SK-N-SH treated with all-trans-retinoic acid at 6 μM for 48 hours (cell line): ENCODE data around the gene HHIPL1.

Experiments
- ATAC-seq: fragments of 200-7000 bp; cut with Tn5 transposase; 3 replicates; pipeline ENCODE4 v1.9.1; 2020; ENCODE audit warnings: mild to moderate bottlenecking, moderate library complexity
- ARNTL ChIP-seq: fragments of 450-650 bp; formaldehyde crosslinking; IDR thresholded peaks from 2 replicates; pipeline ENCODE4 v1.5.0; 2020; ENCODE audit warnings: low read depth, mild to moderate bottlenecking, moderate library complexity, borderline replicate concordance
- BACH2 ChIP-seq: fragments of 250-450 bp; sonication (Bioruptor Pico); IDR thresholded peaks from 2 replicates; pipeline ENCODE4 v1.9.0; 2021; ENCODE audit warnings: mild to moderate bottlenecking, borderline replicate concordance
- CSDC2 ChIP-seq: fragments of 250-450 bp; sonication (Bioruptor Pico); IDR thresholded peaks from 2 replicates; pipeline ENCODE4 v1.5.0; 2020; ENCODE audit warnings: mild to moderate bottlenecking, moderate library complexity
- ESRRG ChIP-seq: fragments of 250-450 bp; sonication (Bioruptor Pico); IDR thresholded peaks from 2 replicates; pipeline ENCODE4 v1.6.1; 2021; ENCODE audit warnings: mild to moderate bottlenecking
- GLIS3 ChIP-seq: fragments of 250-450 bp; sonication (Bioruptor Pico); IDR thresholded peaks from 2 replicates; pipeline ENCODE4 v1.5.0; 2020; ENCODE audit warnings: mild to moderate bottlenecking, moderate library complexity
- ISL1 ChIP-seq: fragments of 250-450 bp; sonication (Bioruptor Pico); IDR thresholded peaks from 2 replicates; pipeline ENCODE4 v2.1.2; 2022; ENCODE audit warnings: mild to moderate bottlenecking, moderate library complexity
- OSR1 ChIP-seq: fragments of 250-450 bp; sonication (Bioruptor Pico); IDR thresholded peaks from 2 replicates; pipeline ENCODE4 v1.8.0; 2022; ENCODE audit warnings: moderate library complexity, mild to moderate bottlenecking, inconsistent platforms
- SNAI2 ChIP-seq: fragments of 250-450 bp; sonication (Bioruptor Pico); IDR thresholded peaks from 2 replicates; pipeline ENCODE4 v1.5.0; 2020; ENCODE audit warnings: mild to moderate bottlenecking, moderate library complexity
- TCF4 ChIP-seq: fragments of 250-450 bp; sonication (Bioruptor Pico); IDR thresholded peaks from 2 replicates; pipeline ENCODE4 v1.8.0; 2021; ENCODE audit warnings: mild to moderate bottlenecking, moderate library complexity, borderline replicate concordance
- TOX ChIP-seq: fragments of 250-450 bp; sonication (Bioruptor Pico); IDR thresholded peaks from 2 replicates; pipeline ENCODE4 v1.8.0; 2021; ENCODE audit warnings: mild to moderate bottlenecking, moderate library complexity, borderline replicate concordance
- ZC3H10 ChIP-seq: fragments of 250-450 bp; sonication (Bioruptor Pico); IDR thresholded peaks from 2 replicates; pipeline ENCODE4 v1.5.1; 2021; ENCODE audit warnings: mild to moderate bottlenecking, moderate library complexity
- ZFP3 ChIP-seq: fragments of 250-450 bp; sonication (Bioruptor Pico); IDR thresholded peaks from 2 replicates; pipeline ENCODE4 v1.5.0; 2020; ENCODE audit warnings: mild to moderate bottlenecking, moderate library complexity
- ZNF565 ChIP-seq: fragments of 450-650 bp; formaldehyde crosslinking; conservative IDR thresholded peaks from 2 replicates; pipeline ENCODE4 v1.5.0; 2020; ENCODE audit warnings: low read depth, mild to moderate bottlenecking, moderate library complexity
- ZNF70 ChIP-seq: fragments of 450-650 bp; formaldehyde crosslinking; IDR thresholded peaks from 2 replicates; pipeline ENCODE4 v1.5.0; 2020; ENCODE audit warnings: mild to moderate bottlenecking, moderate library complexity
- ZNF8 ChIP-seq: fragments of 450-650 bp; formaldehyde crosslinking; IDR thresholded peaks from 2 replicates; pipeline ENCODE4 v1.5.0; 2020; ENCODE audit warnings: mild to moderate bottlenecking, moderate library complexity
- TF ChIP-seq, protein P1 (sequence below): fragments of 250-450 bp; sonication (Bioruptor Pico); IDR thresholded peaks from 2 replicates; pipeline ENCODE4 v1.8.0; 2020; ENCODE audit warnings: mild to moderate bottlenecking, moderate library complexity, borderline replicate concordance
- TF ChIP-seq, protein P2 (sequence below): fragments of 250-450 bp; sonication (Bioruptor Pico); IDR thresholded peaks from 2 replicates; pipeline ENCODE4 v1.5.0; 2020; ENCODE audit warnings: mild to moderate bottlenecking, moderate library complexity
- TF ChIP-seq, protein P3 (sequence below): fragments of 250-450 bp; sonication (Bioruptor Pico); IDR thresholded peaks from 2 replicates; pipeline ENCODE4 v1.8.0; 2021; ENCODE audit warnings: low read depth, mild to moderate bottlenecking, moderate library complexity, borderline replicate concordance
- TF ChIP-seq, protein P4 (sequence below): fragments of 250-450 bp; sonication (Bioruptor Pico); IDR thresholded peaks from 2 replicates; pipeline ENCODE4 v1.5.1; 2021; ENCODE audit warnings: mild to moderate bottlenecking, moderate library complexity

HHIPL1 gene

DNA sequence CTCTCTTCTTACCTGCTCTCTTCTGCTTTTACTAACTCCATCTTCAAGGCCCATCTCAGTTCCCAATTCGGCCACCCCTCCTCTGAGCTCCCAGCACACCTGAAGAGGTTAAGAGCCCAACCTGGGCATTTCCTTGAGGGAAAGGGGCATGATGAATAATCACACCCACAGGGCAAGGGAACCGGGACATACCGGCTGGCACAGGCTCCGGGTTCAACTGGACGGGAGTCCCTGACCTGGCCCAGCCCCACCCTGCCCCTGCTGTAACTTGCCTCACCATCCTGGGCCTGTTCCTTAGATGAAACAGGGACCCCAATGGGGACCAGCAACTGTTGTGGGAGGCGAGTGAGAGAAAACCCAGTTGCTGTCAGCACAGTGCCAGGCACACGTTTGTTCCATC, 49.4 kb upstream of the HHIPL1 start (continued):
- TF ChIP-seq, protein P1, sequence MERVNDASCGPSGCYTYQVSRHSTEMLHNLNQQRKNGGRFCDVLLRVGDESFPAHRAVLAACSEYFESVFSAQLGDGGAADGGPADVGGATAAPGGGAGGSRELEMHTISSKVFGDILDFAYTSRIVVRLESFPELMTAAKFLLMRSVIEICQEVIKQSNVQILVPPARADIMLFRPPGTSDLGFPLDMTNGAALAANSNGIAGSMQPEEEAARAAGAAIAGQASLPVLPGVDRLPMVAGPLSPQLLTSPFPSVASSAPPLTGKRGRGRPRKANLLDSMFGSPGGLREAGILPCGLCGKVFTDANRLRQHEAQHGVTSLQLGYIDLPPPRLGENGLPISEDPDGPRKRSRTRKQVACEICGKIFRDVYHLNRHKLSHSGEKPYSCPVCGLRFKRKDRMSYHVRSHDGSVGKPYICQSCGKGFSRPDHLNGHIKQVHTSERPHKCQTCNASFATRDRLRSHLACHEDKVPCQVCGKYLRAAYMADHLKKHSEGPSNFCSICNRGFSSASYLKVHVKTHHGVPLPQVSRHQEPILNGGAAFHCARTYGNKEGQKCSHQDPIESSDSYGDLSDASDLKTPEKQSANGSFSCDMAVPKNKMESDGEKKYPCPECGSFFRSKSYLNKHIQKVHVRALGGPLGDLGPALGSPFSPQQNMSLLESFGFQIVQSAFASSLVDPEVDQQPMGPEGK (CRISPR knock-in tag), result no peak
- TF ChIP-seq ZNF565 (no peak), CSDC2 (no peak)
- TF ChIP-seq, protein P2, sequence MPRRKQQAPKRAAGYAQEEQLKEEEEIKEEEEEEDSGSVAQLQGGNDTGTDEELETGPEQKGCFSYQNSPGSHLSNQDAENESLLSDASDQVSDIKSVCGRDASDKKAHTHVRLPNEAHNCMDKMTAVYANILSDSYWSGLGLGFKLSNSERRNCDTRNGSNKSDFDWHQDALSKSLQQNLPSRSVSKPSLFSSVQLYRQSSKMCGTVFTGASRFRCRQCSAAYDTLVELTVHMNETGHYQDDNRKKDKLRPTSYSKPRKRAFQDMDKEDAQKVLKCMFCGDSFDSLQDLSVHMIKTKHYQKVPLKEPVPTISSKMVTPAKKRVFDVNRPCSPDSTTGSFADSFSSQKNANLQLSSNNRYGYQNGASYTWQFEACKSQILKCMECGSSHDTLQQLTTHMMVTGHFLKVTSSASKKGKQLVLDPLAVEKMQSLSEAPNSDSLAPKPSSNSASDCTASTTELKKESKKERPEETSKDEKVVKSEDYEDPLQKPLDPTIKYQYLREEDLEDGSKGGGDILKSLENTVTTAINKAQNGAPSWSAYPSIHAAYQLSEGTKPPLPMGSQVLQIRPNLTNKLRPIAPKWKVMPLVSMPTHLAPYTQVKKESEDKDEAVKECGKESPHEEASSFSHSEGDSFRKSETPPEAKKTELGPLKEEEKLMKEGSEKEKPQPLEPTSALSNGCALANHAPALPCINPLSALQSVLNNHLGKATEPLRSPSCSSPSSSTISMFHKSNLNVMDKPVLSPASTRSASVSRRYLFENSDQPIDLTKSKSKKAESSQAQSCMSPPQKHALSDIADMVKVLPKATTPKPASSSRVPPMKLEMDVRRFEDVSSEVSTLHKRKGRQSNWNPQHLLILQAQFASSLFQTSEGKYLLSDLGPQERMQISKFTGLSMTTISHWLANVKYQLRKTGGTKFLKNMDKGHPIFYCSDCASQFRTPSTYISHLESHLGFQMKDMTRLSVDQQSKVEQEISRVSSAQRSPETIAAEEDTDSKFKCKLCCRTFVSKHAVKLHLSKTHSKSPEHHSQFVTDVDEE (CRISPR knock-in tag), result no peak

DNA sequence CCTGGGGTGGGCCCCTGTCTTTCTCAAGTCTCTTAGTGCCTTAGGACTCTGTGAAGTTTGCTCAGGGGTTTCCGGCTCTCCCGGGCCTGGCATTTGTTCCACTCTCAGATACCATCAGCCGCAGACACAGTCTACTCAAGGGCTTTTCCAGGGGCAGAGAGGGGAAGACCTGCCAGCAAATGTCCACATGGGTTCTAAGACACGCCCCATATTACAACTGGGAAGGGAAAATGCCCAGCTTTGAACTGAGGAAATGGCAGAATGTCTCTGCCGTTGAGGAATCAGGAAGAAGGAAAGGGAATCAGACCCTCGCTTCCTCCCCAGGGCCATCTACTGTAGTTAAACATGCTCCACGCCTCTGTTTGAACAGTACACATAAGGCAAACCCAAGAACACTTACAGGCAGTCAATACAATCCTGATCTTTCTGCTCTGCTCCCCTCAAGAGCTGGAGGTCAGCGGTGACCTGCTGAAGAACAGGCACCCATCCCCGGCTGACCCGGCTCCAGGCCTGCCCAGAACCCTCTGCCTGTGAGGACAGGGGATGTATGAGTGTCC, 48.8 kb upstream of the HHIPL1 start:
- ATAC-seq, result peak; percentile 40; the same call in 2 of the 3 replicates
- TF ChIP-seq ESRRG (CRISPR knock-in tag), result no peak
- TF ChIP-seq OSR1 (CRISPR knock-in tag), result no peak
- TF ChIP-seq SNAI2 (CRISPR knock-in tag), result no peak
- TF ChIP-seq, protein P1 (CRISPR knock-in tag), result no peak
- TF ChIP-seq ZFP3 (CRISPR knock-in tag), result no peak
- no peak for TF ChIP-seq ZNF565
- TF ChIP-seq ZNF70 (CRISPR knock-in tag), result no peak
- no peak for TF ChIP-seq ZNF8
- TF ChIP-seq TCF4, result no peak
- TF ChIP-seq ZC3H10 (CRISPR knock-in tag), result no peak
- no peak for TF ChIP-seq CSDC2
- TF ChIP-seq TOX (CRISPR knock-in tag), result no peak
- no peak for TF ChIP-seq ISL1 (CRISPR knock-in tag)
- TF ChIP-seq, protein P2 (CRISPR knock-in tag), result no peak

DNA sequence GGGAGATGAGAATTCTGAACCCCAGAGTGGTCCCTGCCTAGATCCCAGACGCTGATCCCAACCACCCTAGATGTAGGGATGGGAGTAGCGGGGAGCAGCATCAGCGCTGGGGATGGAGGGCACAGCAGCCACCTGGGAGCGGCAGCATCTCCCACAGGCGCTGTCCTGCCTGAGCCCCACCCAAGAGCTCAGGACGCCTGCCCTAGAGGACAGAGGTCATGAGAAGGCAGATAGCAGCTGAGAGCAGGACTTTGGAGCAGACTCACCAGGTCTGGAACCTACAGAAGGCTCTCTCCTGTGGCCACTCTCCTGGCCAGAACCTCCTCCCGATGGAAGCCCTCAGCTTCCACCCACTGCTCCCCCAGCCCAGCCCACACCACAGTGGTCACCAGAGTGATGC, 48.2 kb upstream of the HHIPL1 start:
- ATAC-seq, result no peak
- TF ChIP-seq, protein P3, sequence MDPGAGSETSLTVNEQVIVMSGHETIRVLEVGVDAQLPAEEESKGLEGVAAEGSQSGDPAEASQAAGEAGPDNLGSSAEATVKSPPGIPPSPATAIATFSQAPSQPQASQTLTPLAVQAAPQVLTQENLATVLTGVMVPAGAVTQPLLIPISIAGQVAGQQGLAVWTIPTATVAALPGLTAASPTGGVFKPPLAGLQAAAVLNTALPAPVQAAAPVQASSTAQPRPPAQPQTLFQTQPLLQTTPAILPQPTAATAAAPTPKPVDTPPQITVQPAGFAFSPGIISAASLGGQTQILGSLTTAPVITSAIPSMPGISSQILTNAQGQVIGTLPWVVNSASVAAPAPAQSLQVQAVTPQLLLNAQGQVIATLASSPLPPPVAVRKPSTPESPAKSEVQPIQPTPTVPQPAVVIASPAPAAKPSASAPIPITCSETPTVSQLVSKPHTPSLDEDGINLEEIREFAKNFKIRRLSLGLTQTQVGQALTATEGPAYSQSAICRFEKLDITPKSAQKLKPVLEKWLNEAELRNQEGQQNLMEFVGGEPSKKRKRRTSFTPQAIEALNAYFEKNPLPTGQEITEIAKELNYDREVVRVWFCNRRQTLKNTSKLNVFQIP (CRISPR knock-in tag), result no peak
- TF ChIP-seq CSDC2 (no peak), ARNTL (no peak), TOX (CRISPR knock-in tag) (no peak), BACH2 (CRISPR knock-in tag) (no peak), TCF4 (no peak), ZNF8 (no peak), GLIS3 (no peak), ESRRG (CRISPR knock-in tag) (no peak)
- TF ChIP-seq, protein P4, sequence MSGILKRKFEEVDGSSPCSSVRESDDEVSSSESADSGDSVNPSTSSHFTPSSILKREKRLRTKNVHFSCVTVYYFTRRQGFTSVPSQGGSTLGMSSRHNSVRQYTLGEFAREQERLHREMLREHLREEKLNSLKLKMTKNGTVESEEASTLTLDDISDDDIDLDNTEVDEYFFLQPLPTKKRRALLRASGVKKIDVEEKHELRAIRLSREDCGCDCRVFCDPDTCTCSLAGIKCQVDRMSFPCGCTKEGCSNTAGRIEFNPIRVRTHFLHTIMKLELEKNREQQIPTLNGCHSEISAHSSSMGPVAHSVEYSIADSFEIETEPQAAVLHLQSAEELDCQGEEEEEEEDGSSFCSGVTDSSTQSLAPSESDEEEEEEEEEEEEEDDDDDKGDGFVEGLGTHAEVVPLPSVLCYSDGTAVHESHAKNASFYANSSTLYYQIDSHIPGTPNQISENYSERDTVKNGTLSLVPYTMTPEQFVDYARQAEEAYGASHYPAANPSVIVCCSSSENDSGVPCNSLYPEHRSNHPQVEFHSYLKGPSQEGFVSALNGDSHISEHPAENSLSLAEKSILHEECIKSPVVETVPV (CRISPR knock-in tag), result no peak
